ENCODE results near the gene CLEC2B. TPM values are rescaled to one million over a fixed set of nuclear protein-coding genes. Genes with fewer than 3 reads are reported as not detected.

Gene CLEC2B
- total RNA-seq, 3 donors from 2014 or later (not counting 1 experiment from before 2014, with no cell fraction given) = 158 to 302 (median 220) TPM

GRCh38 chr12:9858135-9858534, 11.0 kb downstream of the CLEC2B start:
- intact Hi-C loops (cut with micrococcal nuclease) = no loop called here
- Mint-ChIP-seq H3K4me1 (peaks cover 73 to 83% of the 10 kb centered on the region in 2 donors), H3K27me3 (ENCODE audit: low read depth in 2 of 2) (no peaks in the 10 kb centered on the region), H3K4me3 (no peak overlapping the region), H3K36me3 (peaks cover 48% of the 10 kb centered on the region), H3K9me3 (peaks cover under 1 to 1% of the 10 kb centered on the region in 2 donors), H3K27ac (peak overlapping the region; percentile 48 to 92)
- Histone ChIP-seq H3K36me3 (ENCODE audit: control insufficient read depth, insufficient read depth, low read length) (peaks cover 62% of the 10 kb centered on the region), H3K9me3 (ENCODE audit: control insufficient read depth, insufficient read depth, low read length) (peaks cover 2% of the 10 kb centered on the region), H3K4me1 (ENCODE audit: control insufficient read depth, insufficient read depth, low read length) (peaks cover 6% of the 10 kb centered on the region), H3K27ac (ENCODE audit: low read length) (no peak overlapping the region), H3K27me3 (ENCODE audit: control insufficient read depth, insufficient read depth, low read length) (no peaks in the 10 kb centered on the region), H3K4me3 (ENCODE audit: low read length) (no peak overlapping the region)
- DNase-seq (no peak), ATAC-seq (no peak)
- TF ChIP-seq, protein P1, sequence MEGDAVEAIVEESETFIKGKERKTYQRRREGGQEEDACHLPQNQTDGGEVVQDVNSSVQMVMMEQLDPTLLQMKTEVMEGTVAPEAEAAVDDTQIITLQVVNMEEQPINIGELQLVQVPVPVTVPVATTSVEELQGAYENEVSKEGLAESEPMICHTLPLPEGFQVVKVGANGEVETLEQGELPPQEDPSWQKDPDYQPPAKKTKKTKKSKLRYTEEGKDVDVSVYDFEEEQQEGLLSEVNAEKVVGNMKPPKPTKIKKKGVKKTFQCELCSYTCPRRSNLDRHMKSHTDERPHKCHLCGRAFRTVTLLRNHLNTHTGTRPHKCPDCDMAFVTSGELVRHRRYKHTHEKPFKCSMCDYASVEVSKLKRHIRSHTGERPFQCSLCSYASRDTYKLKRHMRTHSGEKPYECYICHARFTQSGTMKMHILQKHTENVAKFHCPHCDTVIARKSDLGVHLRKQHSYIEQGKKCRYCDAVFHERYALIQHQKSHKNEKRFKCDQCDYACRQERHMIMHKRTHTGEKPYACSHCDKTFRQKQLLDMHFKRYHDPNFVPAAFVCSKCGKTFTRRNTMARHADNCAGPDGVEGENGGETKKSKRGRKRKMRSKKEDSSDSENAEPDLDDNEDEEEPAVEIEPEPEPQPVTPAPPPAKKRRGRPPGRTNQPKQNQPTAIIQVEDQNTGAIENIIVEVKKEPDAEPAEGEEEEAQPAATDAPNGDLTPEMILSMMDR (IDR thresholded peaks at IDR 0.05) = no peak

DNA sequence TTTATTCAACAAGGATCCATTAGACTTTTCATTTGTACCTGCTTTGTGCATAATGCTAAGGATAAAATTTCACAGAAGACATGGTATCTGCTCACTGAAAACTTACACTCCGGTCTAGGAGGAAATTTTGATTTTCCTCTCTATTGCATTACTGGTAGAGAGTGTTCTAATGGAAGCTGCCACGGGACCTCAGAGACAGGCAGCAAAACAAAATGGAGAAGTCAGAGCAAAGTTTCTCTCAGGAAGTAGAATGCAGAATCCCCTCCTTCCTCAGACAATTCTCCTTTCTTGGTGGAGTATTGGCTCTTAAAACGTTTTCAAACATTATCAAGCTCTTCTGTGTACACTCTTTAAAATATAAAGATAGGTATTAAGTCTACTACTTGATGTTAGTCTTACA, 12.3 kb downstream of the CLEC2B start:
- Histone ChIP-seq H3K36me3 (ENCODE audit: control insufficient read depth, insufficient read depth, low read length) (peaks cover 73% of the 10 kb centered on the region), H3K4me3 (ENCODE audit: low read length) (no peak overlapping the region), H3K4me1 (ENCODE audit: control insufficient read depth, insufficient read depth, low read length) (no peaks in the 10 kb centered on the region), H3K9me3 (ENCODE audit: control insufficient read depth, insufficient read depth, low read length) (no peaks in the 10 kb centered on the region), H3K27me3 (ENCODE audit: control insufficient read depth, insufficient read depth, low read length) (no peaks in the 10 kb centered on the region), H3K27ac (ENCODE audit: low read length) (no peak overlapping the region)
- Mint-ChIP-seq H3K27ac (peak overlapping the region; percentile 71 to 92), H3K4me1 (peaks cover 76 to 86% of the 10 kb centered on the region in 2 donors), H3K36me3 (peaks cover 53% of the 10 kb centered on the region), H3K9me3 (no peaks in the 10 kb centered on the region), H3K27me3 (ENCODE audit: low read depth in 2 of 2) (no peaks in the 10 kb centered on the region), H3K4me3 (no peak overlapping the region)
- WGBS (ENCODE audit: insufficient coverage) = 93% methylated on average over 2 of the region's 3 CpGs
- ATAC-seq (no peak), DNase-seq (no peak)
- intact Hi-C loops (cut with micrococcal nuclease) = no loop called here
- TF ChIP-seq, protein P1 (IDR thresholded peaks at IDR 0.05) = no peak

GRCh38 chr12:9856151-9856550, 13.0 kb downstream of the CLEC2B start:
- no peaks in the 10 kb centered on the region for H3K4me1 ChIP-seq (ENCODE audit: control insufficient read depth, insufficient read depth, low read length)
- Mint-ChIP-seq H3K4me3 (no peak overlapping the region), H3K27me3 (ENCODE audit: low read depth in 2 of 2) (no peaks in the 10 kb centered on the region), H3K36me3 (peaks cover 57% of the 10 kb centered on the region), H3K9me3 (no peaks in the 10 kb centered on the region), H3K4me1 (peaks cover 82 to 92% of the 10 kb centered on the region in 2 donors), H3K27ac (peak overlapping the region; percentile 71 to 92)
- peaks cover 76% of the 10 kb centered on the region for H3K36me3 ChIP-seq (ENCODE audit: control insufficient read depth, insufficient read depth, low read length)
- intact Hi-C loops (cut with micrococcal nuclease) = no loop called here
- DNase-seq (no peak), ATAC-seq (no peak)
- no peak overlapping the region for H3K4me3 ChIP-seq (ENCODE audit: low read length)
- 64% methylated on average over 1 of the region's 1 CpG for WGBS (ENCODE audit: insufficient coverage)
- no peak overlapping the region for H3K27ac ChIP-seq (ENCODE audit: low read length)
- no peaks in the 10 kb centered on the region for H3K27me3 ChIP-seq (ENCODE audit: control insufficient read depth, insufficient read depth, low read length)
- TF ChIP-seq, protein P1 (IDR thresholded peaks at IDR 0.05) = no peak
- H3K9me3 ChIP-seq (ENCODE audit: control insufficient read depth, insufficient read depth, low read length) = no peaks in the 10 kb centered on the region

DNA sequence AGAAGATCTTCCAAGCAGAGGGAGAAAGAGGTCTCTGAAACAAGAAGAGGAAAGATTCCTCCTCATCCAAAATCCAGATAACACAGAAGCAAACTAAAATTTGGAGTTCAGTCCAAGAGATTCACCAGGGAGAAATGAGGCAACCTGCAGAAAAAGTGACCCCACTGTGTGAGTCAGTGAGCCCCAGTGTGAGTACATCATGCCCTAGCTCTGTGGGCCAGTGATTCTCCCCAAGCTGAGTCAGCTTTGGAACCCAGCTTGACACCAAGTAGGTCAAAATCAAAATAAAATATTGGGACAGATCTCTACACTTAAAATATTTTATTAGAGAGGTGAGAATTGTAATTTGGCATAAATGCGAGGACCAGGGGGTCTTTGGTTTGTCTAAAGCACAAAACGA, 17.2 kb downstream of the CLEC2B start:
- ATAC-seq (peak in 2 of 3 donors; percentile 26 to 68), DNase-seq (no peak)
- Histone ChIP-seq H3K4me1 (ENCODE audit: control insufficient read depth, insufficient read depth, low read length) (peaks cover 16% of the 10 kb centered on the region), H3K36me3 (ENCODE audit: control insufficient read depth, insufficient read depth, low read length) (peaks cover 80% of the 10 kb centered on the region), H3K4me3 (ENCODE audit: low read length) (no peak overlapping the region), H3K27ac (ENCODE audit: low read length) (peak overlapping the region; percentile 1), H3K9me3 (ENCODE audit: control insufficient read depth, insufficient read depth, low read length) (no peaks in the 10 kb centered on the region), H3K27me3 (ENCODE audit: control insufficient read depth, insufficient read depth, low read length) (no peaks in the 10 kb centered on the region)
- intact Hi-C loops (cut with micrococcal nuclease) = loop anchor here (2.0 kb wide), 1 partner anchor 17 kb away; the partner anchor contains the start of gene CLEC2B
- peaks cover 66% of the 10 kb centered on the region for H3K36me3 Mint-ChIP-seq
- peak overlapping the region; percentile 57 for H3K4me3 Mint-ChIP-seq
- TF ChIP-seq, protein P1 (IDR thresholded peaks at IDR 0.05) = no peak
- H3K9me3 Mint-ChIP-seq = no peaks in the 10 kb centered on the region
- peaks cover 80 to 84% of the 10 kb centered on the region in 2 donors for H3K4me1 Mint-ChIP-seq
- 97% methylated on average over 2 of the region's 2 CpGs for whole genome bisulfite sequencing (ENCODE audit: insufficient coverage)
- no peaks in the 10 kb centered on the region for H3K27me3 Mint-ChIP-seq (ENCODE audit: low read depth in 2 of 2)
- peak overlapping the region; percentile 82 to 92 for H3K27ac Mint-ChIP-seq
